Neural cell (in vitro differentiated cells): ENCODE data around the gene MEF2A.

Experiments
- EP300 ChIP-seq: fragments of 450-650 bp; conservative IDR thresholded peaks from 2 replicates; pipeline ENCODE4 v1.6.1; 2014; ENCODE audit warnings: antibody characterized with exemption, mild to moderate bottlenecking, moderate library complexity; ENCODE audit not compliant: poor library complexity, severe bottlenecking
- EZH2 ChIP-seq: fragments of 200-600, 300-800 bp; shearing (Covaris generic), sonication (generic); IDR thresholded peaks from 2 replicates; pipeline ENCODE4 v1.6.1; 2014; ENCODE audit warnings: antibody characterized with exemption, low read length, borderline replicate concordance, mild to moderate bottlenecking; ENCODE audit not compliant: insufficient read depth, poor library complexity, severe bottlenecking
- POLR2AphosphoS5 ChIP-seq: IDR thresholded peaks from 2 replicates; pipeline ENCODE4 v1.6.1; 2012
- RAD21 ChIP-seq: fragments of 450-650 bp; conservative IDR thresholded peaks from 2 replicates; pipeline ENCODE4 v1.6.1; 2014; ENCODE audit warnings: antibody characterized with exemption, mild to moderate bottlenecking, moderate library complexity
- TAF1 ChIP-seq: IDR thresholded peaks from 2 replicates; pipeline ENCODE4 v1.6.1; 2012; ENCODE audit warnings: low read depth
- TF ChIP-seq, protein P1 (sequence below): fragments of 450-650 bp; IDR thresholded peaks from 2 replicates; pipeline ENCODE4 v1.5.1; 2014; ENCODE audit warnings: antibody characterized with exemption, mild to moderate bottlenecking, moderate library complexity; ENCODE audit not compliant: poor library complexity, severe bottlenecking

DNA sequence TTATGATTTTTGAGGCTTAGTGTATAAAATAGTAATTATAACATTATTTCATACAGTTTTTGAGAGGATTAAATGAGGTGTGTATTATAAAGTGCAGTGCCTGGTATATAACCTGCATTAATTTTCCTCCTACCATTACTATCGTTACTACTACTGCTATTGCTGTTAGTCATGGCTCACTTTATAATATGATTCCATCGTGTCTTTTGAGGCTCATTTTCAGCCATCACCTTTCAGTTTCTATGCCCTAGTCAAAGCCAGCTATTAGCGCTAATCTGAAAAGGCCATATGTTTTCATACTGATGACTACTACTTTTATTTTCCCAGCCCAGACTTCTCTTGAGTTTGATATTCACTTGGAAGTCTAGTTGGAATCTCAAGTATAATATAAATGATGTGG lies 5.5 kb downstream of the MEF2A start:
- TF ChIP-seq, protein P1, sequence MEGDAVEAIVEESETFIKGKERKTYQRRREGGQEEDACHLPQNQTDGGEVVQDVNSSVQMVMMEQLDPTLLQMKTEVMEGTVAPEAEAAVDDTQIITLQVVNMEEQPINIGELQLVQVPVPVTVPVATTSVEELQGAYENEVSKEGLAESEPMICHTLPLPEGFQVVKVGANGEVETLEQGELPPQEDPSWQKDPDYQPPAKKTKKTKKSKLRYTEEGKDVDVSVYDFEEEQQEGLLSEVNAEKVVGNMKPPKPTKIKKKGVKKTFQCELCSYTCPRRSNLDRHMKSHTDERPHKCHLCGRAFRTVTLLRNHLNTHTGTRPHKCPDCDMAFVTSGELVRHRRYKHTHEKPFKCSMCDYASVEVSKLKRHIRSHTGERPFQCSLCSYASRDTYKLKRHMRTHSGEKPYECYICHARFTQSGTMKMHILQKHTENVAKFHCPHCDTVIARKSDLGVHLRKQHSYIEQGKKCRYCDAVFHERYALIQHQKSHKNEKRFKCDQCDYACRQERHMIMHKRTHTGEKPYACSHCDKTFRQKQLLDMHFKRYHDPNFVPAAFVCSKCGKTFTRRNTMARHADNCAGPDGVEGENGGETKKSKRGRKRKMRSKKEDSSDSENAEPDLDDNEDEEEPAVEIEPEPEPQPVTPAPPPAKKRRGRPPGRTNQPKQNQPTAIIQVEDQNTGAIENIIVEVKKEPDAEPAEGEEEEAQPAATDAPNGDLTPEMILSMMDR: no peak
- TF ChIP-seq POLR2AphosphoS5 (no peak), EP300 (no peak), EZH2 (no peak), TAF1 (no peak), RAD21 (no peak)
